GM21526 (cell line): Measurements from ENCODE around the gene GNRH2.
"Not testable (repeated sequence)": the region's sequence is repeated elsewhere in the genome, so short reads cannot be mapped to it uniquely, and the experiment has no call there.

ENCODE experiments used
- ATAC-seq: cut with Tn5 transposase; IDR thresholded peaks from one replicate; pipeline ENCODE4 v1.9.1; 2021; ENCODE audit warnings: moderate library complexity; ENCODE audit not compliant: unreplicated experiment, low FRiP score

Gene GNRH2

DNA sequence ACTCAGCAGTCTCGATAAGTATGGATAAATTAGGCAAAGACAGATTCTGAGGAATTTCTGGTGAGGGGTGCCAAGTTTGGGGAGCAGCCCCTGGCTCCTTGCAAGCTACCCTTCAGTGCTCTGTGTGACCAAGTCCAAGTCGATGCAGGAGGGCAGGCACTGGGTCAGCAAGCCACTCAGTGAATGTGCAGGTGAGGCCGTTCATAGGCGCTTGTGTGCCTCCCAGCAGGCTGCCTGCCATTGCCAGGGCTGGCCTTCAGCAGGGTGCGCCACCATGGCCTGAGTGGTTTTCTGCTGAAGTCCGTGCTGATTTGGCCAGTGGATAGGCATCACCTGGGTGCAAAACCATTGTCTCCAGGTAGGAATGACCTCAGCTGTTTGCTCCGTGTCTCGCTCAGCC, 3.3 kb upstream of the GNRH2 start:
- no peak for ATAC-seq

DNA sequence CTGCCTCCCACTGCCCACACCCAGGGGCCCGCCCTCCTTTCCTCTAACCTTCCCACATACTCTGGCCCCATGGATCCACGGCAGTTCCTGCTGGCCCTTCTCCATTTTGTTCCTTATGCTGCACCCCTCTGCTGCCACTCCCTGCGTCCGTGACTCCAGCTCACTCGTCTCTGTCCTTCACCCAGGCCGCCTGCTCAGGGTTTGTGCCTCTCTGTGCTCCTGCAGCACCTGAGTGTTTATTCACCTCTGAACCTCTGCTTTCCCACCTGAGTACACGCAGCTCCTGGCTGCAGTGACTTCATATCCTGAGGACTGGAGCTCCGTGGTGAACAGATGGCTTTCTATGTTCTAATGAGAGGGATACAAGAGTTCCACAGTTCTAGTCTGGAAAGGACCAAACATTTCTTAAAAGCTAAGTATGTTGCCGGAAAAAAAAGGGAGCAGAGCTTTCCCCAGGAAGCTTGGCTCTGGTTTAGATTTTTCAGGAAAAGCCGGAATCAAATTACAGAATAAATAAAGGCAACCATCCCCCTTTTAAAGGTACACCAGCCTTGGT, 1.5 kb upstream of the GNRH2 start:
- ATAC-seq: no peak

GRCh38 chr20:3042625-3043024, 797 bp upstream of the GNRH2 start:
- ATAC-seq: no peak

DNA sequence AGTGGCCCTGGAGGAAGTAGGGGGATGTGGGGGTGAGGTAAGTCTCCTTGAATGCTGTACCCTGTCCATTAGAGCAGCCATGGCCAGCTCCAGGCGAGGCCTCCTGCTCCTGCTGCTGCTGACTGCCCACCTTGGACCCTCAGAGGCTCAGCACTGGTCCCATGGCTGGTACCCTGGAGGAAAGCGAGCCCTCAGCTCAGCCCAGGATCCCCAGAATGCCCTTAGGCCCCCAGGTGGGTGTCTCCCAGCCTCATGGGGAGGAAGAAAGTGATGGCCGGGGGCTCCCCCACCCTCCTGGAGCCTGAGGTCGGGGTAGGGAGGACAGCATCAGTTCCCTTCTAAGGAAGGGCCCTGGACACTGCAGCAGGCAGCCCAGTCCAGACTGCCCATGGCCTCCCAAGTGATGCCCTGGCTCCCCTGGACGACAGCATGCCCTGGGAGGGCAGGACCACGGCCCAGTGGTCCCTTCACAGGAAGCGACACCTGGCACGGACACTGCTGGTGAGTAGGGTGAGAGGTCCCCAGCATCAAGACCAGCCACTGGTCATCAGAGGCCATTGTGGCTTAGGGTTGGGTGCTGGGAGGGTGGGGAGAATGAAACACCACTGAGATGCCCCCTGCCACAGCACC, 1.0 kb downstream of the GNRH2 start:
- ATAC-seq: no peak

DNA sequence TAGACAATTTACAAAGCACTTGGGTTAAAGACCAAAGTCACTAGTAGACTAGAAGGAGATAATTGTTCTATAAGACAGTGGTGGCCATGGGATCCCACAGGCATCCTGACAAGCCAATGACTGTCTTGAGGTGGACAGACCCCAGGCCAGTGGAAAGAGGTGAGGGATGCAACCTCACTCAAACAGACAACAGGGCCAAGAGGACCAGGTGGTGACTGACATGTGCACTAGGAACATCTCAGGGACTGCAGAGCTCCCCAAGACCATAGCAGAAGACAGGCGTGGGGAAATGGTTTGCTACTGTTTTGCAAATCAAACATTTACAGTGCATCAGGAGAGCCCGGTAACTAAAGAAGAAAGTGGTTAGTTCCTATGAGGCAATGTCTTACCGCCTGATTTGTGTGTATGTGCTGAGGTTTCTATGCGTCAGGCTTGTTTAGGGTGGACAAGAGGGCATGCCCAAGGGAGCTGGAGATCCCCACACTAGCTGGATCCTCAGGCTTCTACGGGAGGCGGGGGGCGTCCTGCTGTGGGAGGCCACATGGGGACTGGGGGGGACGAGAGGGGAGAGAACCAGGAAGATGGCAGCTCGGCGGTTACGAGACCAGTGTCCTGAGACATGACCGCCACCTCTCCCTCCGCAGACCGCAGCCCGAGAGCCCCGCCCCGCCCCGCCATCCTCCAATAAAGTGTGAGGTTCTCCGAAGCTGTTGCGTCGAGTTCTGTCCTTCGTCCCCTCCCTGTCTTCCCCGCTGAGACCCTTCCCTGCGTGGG, 1.8 kb downstream of the GNRH2 start:
- peak; percentile 42 for ATAC-seq

- peak; percentile 80 for ATAC-seq
Observed at GRCh38 chr20:3045816-3046676, 2.6 kb downstream of the GNRH2 start, which contains the start of gene MRPS26. Gene MRPS26 (plus strand): TSS chr20:3046052. CDS start chr20:3046069, 17 bp downstream.

DNA sequence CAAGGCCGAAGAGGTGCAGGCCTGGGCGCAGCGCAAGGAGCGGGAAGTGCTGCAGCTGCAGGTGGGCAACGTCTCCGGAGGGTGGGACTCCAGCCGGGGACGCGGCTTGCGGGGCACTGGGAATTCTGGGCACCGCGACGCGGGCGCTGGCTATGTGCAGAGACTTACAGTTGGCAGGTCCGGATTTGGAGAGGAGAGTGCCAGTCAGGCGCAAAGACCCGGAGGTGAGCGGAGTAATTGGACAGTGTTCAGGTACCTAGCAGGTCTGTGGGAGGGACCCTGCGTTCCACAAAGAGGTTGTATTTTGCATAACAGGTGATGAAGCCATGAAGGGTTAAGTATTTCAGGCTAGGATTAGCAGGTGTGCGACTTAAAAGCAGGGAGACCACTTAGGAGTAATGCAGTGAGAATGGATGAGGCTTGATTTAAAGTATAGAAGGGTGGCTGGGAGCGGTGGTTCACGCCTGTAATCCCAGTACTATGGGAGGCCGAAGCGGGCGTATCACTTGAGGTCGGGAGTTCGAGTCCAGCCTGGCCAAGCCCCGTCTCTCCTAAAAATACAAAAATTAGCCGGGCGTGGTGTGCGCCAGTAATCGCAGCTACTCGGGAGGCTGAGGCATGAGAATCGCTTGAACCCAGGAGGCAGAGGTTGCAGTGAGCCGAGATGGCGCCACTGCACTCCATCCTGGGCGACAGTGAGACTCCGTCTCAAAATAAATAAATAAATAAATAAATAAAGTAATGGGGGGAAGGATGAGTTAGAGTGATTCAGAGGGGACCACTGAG, 3.4 kb downstream of the GNRH2 start:
- no peak for ATAC-seq

DNA sequence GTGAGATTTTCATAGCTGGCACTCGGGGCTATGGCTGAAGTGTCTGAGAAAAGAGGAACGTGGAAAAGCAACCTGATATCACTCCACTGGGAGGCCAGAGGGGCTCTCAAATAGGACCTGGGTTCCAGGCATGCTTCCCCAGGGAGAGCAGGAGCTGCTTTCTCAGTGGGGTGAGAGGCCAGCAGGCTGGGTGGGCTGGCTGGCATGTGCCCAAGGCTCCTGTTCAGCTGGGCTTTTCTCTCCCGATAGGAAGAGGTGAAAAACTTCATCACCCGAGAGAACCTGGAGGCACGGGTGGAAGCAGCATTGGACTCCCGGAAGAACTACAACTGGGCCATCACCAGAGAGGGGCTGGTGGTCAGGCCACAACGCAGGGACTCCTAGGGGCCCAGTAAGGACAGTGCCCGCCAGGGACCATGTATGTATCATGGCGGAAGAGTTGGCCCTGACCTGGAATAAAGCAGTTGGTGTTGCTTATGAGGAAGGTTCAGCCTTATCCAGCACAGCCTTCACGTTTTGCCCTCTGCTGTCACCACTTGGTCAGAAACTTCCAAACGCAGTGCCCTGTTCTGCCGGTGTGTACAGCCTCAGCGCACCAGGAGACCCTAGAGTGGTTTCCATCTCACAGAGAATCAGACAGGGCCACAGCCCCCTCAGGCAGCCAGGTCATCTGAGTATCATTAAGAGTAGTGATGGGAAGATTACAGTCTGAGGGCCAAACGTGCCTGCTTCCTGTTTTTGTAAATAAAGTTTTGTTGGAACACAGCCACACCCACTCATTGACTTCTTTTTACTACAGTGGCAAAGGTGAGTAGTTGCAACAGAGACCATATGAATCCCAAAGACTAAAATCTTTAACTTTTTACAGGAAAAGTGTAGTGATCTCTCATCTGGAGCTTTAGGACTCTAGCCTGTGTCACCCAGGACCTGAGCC, 4.3 kb downstream of the GNRH2 start:
- no peak for ATAC-seq

DNA sequence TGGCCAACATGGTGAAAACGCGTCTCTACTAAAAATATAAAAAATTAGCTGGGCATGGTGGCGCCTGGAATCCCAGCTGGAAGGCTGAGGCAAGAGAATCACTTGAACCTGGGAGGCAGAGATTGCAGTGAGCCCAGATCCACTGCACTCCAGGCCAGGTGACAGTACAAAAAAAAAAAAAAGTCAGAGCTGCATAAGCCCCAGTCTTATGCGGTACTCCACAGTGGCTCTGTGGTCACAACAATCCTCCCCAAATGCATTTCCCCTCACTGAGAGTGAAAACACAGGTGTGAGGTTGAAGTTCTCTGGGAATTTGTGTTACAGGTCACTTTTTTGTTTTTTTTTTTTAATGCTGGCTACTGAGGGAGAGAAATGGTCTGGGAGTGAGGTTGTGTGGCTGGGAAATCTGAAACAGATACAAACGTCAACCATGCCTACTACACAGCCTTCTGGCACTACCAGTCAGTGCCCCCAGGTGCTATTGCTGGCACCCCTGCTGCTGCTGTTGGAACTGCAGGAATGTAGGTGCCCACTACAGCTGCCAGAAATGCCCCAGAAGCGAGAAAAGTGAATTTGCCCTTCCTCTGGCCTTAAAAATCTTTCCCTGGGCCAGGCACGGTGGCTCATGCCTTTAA, 8.1 kb downstream of the GNRH2 start:
- no peak for ATAC-seq

GRCh38 chr20:3059489-3059888, 16.1 kb downstream of the GNRH2 start:
- ATAC-seq: no peak

GRCh38 chr20:3064119-3064518, 20.7 kb downstream of the GNRH2 start:
- not testable (repeated sequence) for ATAC-seq

GRCh38 chr20:3067139-3068014, 24.0 kb downstream of the GNRH2 start:
- ATAC-seq: no peak

GRCh38 chr20:3068075-3068474, 24.7 kb downstream of the GNRH2 start:
- ATAC-seq: no peak

DNA sequence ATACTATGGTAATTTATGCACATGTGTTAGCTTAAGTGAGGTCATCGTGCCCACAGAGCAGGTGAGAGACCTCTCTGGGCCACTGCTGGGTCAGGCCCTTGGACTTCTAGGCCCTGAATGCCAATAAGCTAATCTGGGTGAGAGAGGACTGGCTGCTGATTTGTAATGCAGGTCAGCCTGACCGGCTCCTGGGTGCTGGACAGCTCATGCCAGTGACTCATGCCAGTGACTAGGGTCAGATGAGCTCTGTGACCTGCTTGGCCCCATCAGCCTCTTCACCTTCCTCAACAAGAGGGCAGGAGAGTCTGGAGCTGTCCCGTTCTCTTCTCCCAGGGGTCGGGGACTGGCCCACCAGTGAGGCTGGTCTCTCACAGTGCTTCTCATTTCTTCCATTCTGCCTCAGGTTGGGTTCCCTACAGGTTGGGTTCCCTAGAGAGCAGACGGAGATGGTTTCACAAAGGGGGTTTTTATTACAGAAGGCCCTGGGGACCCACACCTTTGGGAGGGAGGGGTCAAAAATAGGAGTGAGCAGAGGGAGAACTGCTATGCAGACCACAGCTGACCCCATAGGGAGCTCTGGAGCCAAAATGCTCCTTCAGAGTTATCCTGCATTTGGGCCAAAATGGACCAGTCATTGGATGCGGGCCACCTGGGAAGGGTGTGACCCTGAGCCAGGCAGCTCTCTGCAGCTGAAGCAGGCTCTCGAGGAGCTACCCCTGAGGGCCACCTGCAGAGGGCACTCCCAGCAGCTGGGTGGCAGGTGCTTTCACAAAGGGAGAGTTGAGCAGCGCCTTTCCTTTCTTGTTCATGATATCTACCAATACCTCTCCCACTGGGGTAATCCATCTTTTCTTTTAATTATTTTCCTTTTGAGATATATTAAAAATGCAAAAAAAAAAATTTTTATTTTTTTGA, 25.8 kb downstream of the GNRH2 start:
- no peak for ATAC-seq

- ATAC-seq: no peak
Observed at GRCh38 chr20:3070725-3071124, 27.3 kb downstream of the GNRH2 start.

GRCh38 chr20:3071266-3071609, 27.8 kb downstream of the GNRH2 start:
- ATAC-seq: no peak
